Thymus (tissue), 11 donors: ENCODE results near the gene CRNN. TPM values are rescaled to one million over a fixed set of nuclear protein-coding genes. Genes with fewer than 3 reads are reported as not detected.

Experiments
- DNase-seq, 9 donors: peaks; one replicate each; pipeline ENCODE4 v3.0.0-alpha.2; 2013; ENCODE audit warnings: low spot score in 9 of 9, low read depth in 6 of 9, missing footprints in 1 of 9
- H3K27ac ChIP-seq, 2 donors: one replicate each; pipeline ENCODE4 v1.5.1; 2013; ENCODE audit warnings: control low read depth in 1 of 2, low read depth in 1 of 2, low read length in 1 of 2, mild to moderate bottlenecking in 1 of 2, moderate library complexity in 1 of 2
- H3K27me3 ChIP-seq, 2 donors: one replicate each; pipeline ENCODE4 v1.5.1; 2013; ENCODE audit warnings: low read length in 1 of 2; ENCODE audit not compliant: control insufficient read depth in 2 of 2, insufficient read depth in 1 of 2
- H3K36me3 ChIP-seq, 2 donors: one replicate each; pipeline ENCODE4 v1.5.1; 2013; ENCODE audit warnings: low read length in 1 of 2, mild to moderate bottlenecking in 1 of 2, moderate library complexity in 1 of 2; ENCODE audit not compliant: control insufficient read depth in 2 of 2, insufficient read depth in 2 of 2
- H3K4me1 ChIP-seq, 2 donors: one replicate each; pipeline ENCODE4 v1.5.1; 2013; ENCODE audit warnings: low read length in 2 of 2; ENCODE audit not compliant: control insufficient read depth in 2 of 2, insufficient read depth in 2 of 2
- H3K4me3 ChIP-seq, 2 donors: one replicate each; pipeline ENCODE4 v1.5.1; 2013; ENCODE audit warnings: low read length in 2 of 2, control low read depth in 1 of 2, mild to moderate bottlenecking in 1 of 2
- H3K9me3 ChIP-seq, 2 donors: one replicate each; pipeline ENCODE4 v1.5.1; 2013; ENCODE audit warnings: low read length in 1 of 2, mild to moderate bottlenecking in 1 of 2; ENCODE audit not compliant: control insufficient read depth in 2 of 2, insufficient read depth in 1 of 2
- WGBS: extraction: QIAGEN DNeasy Blood & Tissue Kit; methylation state at CpG from one replicate; pipeline ENCODE4 v1.1.7; 2013; 5-methylcytosine and 5-hydroxymethylcytosine counted together
- polyA plus RNA-seq: library from polyadenylated mRNA; stranded (reverse); fragments of 200-250 nt; gene quantifications from one replicate; pipeline ENCODE4 v1.2.3, GENCODE V29; 2013
- total RNA-seq: library from RNA; stranded (reverse); fragments of 120-200 nt; gene quantifications from one replicate; pipeline ENCODE4 v1.2.4, GENCODE V29; 2013
- donor health status: healthy.

CRNN gene
- total and polyA plus RNA-seq, 2 donors = 0.05 to 0.43 TPM

- Histone ChIP-seq H3K36me3 (no peaks in the 10 kb centered on the region), H3K4me3 (no peak overlapping the region), H3K9me3 (no peaks in the 10 kb centered on the region), H3K4me1 (no peaks in the 10 kb centered on the region), H3K27ac (no peak overlapping the region), H3K27me3 (no peaks in the 10 kb centered on the region)
- 86% methylated on average over 7 of the region's 7 CpGs for WGBS
- no peak for DNase-seq
These were observed 3.5 kb downstream of the CRNN start for GRCh38 chr1:152410599-152410998.

GRCh38 chr1:152410028-152410427 is 4.0 kb downstream of the CRNN start:
- no peaks in the 10 kb centered on the region for H3K4me1 ChIP-seq
- no peaks in the 10 kb centered on the region for H3K9me3 ChIP-seq
- no peaks in the 10 kb centered on the region for H3K36me3 ChIP-seq
- no peaks in the 10 kb centered on the region for H3K27me3 ChIP-seq
- no peak for DNase-seq
- H3K4me3 ChIP-seq = no peak overlapping the region
- H3K27ac ChIP-seq = no peak overlapping the region
- 91% methylated on average over 3 of the region's 3 CpGs for WGBS

GRCh38 chr1:152408664-152409063 is 5.4 kb downstream of the CRNN start:
- WGBS = 96% methylated on average over 4 of the region's 4 CpGs
- H3K27ac ChIP-seq = no peak overlapping the region

GRCh38 chr1:152398812-152399698 is 15.0 kb downstream of the CRNN start:
- DNase-seq = peak in 1 of 9 donors; percentile 1

More at GRCh38 chr1:152408664-152409063, 5.4 kb downstream of the CRNN start:
- H3K9me3 ChIP-seq = no peaks in the 10 kb centered on the region
- H3K27me3 ChIP-seq = no peaks in the 10 kb centered on the region
- H3K36me3 ChIP-seq = no peaks in the 10 kb centered on the region
- no peaks in the 10 kb centered on the region for H3K4me1 ChIP-seq
- DNase-seq = no peak
- no peak overlapping the region for H3K4me3 ChIP-seq

GRCh38 chr1:152397474-152397873 is 16.6 kb downstream of the CRNN start:
- peaks cover 0 to 3% of the 10 kb centered on the region in 2 donors for H3K4me1 ChIP-seq
- H3K36me3 ChIP-seq = no peaks in the 10 kb centered on the region
- H3K4me3 ChIP-seq = no peak overlapping the region
- H3K27me3 ChIP-seq = no peaks in the 10 kb centered on the region
- H3K27ac ChIP-seq = no peak overlapping the region
- no peaks in the 10 kb centered on the region for H3K9me3 ChIP-seq
- 88% methylated on average over 5 of the region's 5 CpGs for WGBS
- DNase-seq = no peak

More at GRCh38 chr1:152398812-152399698, 15.0 kb downstream of the CRNN start:
- no peaks in the 10 kb centered on the region for H3K4me1 ChIP-seq
- no peak overlapping the region for H3K4me3 ChIP-seq
- WGBS = 39% methylated on average over 8 of the region's 8 CpGs
- no peaks in the 10 kb centered on the region for H3K36me3 ChIP-seq
- H3K27me3 ChIP-seq = no peaks in the 10 kb centered on the region
- H3K27ac ChIP-seq = no peak overlapping the region
- no peaks in the 10 kb centered on the region for H3K9me3 ChIP-seq

GRCh38 chr1:152394151-152394550 is 19.9 kb downstream of the CRNN start:
- no peaks in the 10 kb centered on the region for H3K27me3 ChIP-seq
- no peak overlapping the region for H3K4me3 ChIP-seq
- no peaks in the 10 kb centered on the region for H3K9me3 ChIP-seq
- no peak overlapping the region for H3K27ac ChIP-seq
- no peaks in the 10 kb centered on the region for H3K36me3 ChIP-seq
- DNase-seq = no peak
- 87% methylated on average over 1 of the region's 1 CpG for WGBS
- peaks cover 0 to 3% of the 10 kb centered on the region in 2 donors for H3K4me1 ChIP-seq

GRCh38 chr1:152392909-152393308 is 21.2 kb downstream of the CRNN start:
- no peaks in the 10 kb centered on the region for H3K9me3 ChIP-seq

GRCh38 chr1:152388889-152389288 is 25.2 kb downstream of the CRNN start:
- Histone ChIP-seq H3K4me3 (no peak overlapping the region), H3K27me3 (no peaks in the 10 kb centered on the region), H3K9me3 (no peaks in the 10 kb centered on the region), H3K36me3 (no peaks in the 10 kb centered on the region), H3K27ac (no peak overlapping the region), H3K4me1 (peaks cover 0 to 3% of the 10 kb centered on the region in 2 donors)
- DNase-seq = no peak
- 81% methylated on average over 4 of the region's 4 CpGs for WGBS

More at GRCh38 chr1:152392909-152393308, 21.2 kb downstream of the CRNN start:
- no peak for DNase-seq
- 5% methylated on average over 2 of the region's 2 CpGs for WGBS
- H3K4me3 ChIP-seq = no peak overlapping the region
- H3K36me3 ChIP-seq = no peaks in the 10 kb centered on the region
- peaks cover 0 to 3% of the 10 kb centered on the region in 2 donors for H3K4me1 ChIP-seq
- H3K27me3 ChIP-seq = no peaks in the 10 kb centered on the region
- no peak overlapping the region for H3K27ac ChIP-seq

GRCh38 chr1:152386940-152387339 is 27.1 kb downstream of the CRNN start:
- Histone ChIP-seq H3K4me1 (no peaks in the 10 kb centered on the region), H3K4me3 (no peak overlapping the region), H3K27ac (no peak overlapping the region), H3K36me3 (no peaks in the 10 kb centered on the region), H3K27me3 (no peaks in the 10 kb centered on the region), H3K9me3 (no peaks in the 10 kb centered on the region)
- WGBS = 92% methylated on average over 2 of the region's 2 CpGs
- DNase-seq = no peak
